PC-3 (cell line): Measurements from ENCODE around the gene ETFB.

Experiments
- EZH2 ChIP-seq: fragments of 300-600 bp; sonication (generic); IDR thresholded peaks from one replicate; pipeline ENCODE4 v1.6.1; 2017; ENCODE audit warnings: antibody characterized with exemption, mild to moderate bottlenecking, low read length; ENCODE audit not compliant: unreplicated experiment
- TF ChIP-seq, protein P1 (sequence below): fragments of 300-600 bp; sonication (generic); conservative IDR thresholded peaks from 2 replicates; pipeline ENCODE4 v1.5.1; 2017; ENCODE audit warnings: antibody characterized with exemption, low read depth, mild to moderate bottlenecking, low read length

DNA sequence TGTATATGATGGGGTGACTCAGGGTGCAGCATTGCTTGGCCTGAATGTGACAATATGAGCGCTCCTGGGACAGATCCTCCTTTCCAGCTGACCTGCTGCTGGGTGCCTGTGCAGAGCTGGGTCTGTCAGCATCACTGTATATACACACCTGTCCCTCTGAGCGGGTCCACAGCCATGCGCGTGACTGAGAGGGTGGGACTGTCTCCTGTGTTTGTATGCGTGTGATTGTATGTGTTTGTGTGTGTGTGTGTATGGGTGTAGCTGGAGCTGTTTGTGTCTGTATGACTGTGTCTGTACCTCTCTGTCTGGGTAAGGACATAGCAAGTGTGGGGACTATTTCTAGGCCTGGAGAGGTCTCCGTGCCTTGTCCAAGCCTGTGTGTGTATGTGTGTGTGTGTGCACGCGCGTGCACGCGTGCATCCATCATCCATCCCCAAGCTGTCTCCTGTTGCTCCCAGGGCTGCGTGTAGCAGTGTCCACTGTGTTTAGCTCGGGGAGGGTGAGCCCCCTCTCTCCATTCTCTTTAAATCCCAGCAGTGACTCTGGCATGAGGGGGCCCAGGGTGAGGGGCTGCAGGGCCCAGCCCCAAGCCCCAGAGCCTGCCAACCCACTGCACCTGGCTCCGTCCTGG, 46.4 kb downstream of the ETFB start:
- TF ChIP-seq, protein P1, sequence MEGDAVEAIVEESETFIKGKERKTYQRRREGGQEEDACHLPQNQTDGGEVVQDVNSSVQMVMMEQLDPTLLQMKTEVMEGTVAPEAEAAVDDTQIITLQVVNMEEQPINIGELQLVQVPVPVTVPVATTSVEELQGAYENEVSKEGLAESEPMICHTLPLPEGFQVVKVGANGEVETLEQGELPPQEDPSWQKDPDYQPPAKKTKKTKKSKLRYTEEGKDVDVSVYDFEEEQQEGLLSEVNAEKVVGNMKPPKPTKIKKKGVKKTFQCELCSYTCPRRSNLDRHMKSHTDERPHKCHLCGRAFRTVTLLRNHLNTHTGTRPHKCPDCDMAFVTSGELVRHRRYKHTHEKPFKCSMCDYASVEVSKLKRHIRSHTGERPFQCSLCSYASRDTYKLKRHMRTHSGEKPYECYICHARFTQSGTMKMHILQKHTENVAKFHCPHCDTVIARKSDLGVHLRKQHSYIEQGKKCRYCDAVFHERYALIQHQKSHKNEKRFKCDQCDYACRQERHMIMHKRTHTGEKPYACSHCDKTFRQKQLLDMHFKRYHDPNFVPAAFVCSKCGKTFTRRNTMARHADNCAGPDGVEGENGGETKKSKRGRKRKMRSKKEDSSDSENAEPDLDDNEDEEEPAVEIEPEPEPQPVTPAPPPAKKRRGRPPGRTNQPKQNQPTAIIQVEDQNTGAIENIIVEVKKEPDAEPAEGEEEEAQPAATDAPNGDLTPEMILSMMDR, result no peak
- TF ChIP-seq EZH2, result no peak
